GM12878 (cell line): ENCODE data around the gene PSMD11.

Experiments used
- ASH2L ChIP-seq: fragments of 300-600, 200-600 bp; sonication (generic); IDR thresholded peaks from 2 replicates; pipeline ENCODE4 v1.6.1; 2017; ENCODE audit warnings: low read depth, mild to moderate bottlenecking, borderline replicate concordance
- BMI1 ChIP-seq: fragments of 450-650 bp; IDR thresholded peaks from 2 replicates; pipeline ENCODE4 v1.6.1; 2016; ENCODE audit warnings: mild to moderate bottlenecking, moderate library complexity, borderline replicate concordance
- POLR2AphosphoS2 ChIP-seq: IDR thresholded peaks from 2 replicates; pipeline ENCODE4 v1.6.1; 2011; ENCODE audit warnings: low read depth, mild to moderate bottlenecking, low read length, improper control_type of control experiment, moderate library complexity
- POLR2AphosphoS5 ChIP-seq: IDR thresholded peaks from 2 replicates; pipeline ENCODE4 v1.6.1; 2011; ENCODE audit warnings: mild to moderate bottlenecking, low read length, inconsistent platforms
- RAD21 ChIP-seq: IDR thresholded peaks from 2 replicates; pipeline ENCODE4 v1.6.1; 2011; ENCODE audit warnings: mild to moderate bottlenecking, low read depth, low read length, moderate library complexity; ENCODE audit not compliant: insufficient read depth
- SMAD1 ChIP-seq: fragments of 450-650 bp; IDR thresholded peaks from 2 replicates; pipeline ENCODE4 v1.6.1; 2018; ENCODE audit warnings: mild to moderate bottlenecking, low read depth; ENCODE audit not compliant: partially characterized antibody
- SREBF2 ChIP-seq: IDR thresholded peaks from 2 replicates; pipeline ENCODE4 v1.6.1; 2012; ENCODE audit warnings: mild to moderate bottlenecking, low read length
- TCF7 ChIP-seq: IDR thresholded peaks from 2 replicates; pipeline ENCODE4 v1.6.1; 2014; ENCODE audit warnings: antibody characterized with exemption, borderline replicate concordance
- ZNF274 ChIP-seq: IDR thresholded peaks from one replicate; pipeline ENCODE4 v1.8.0; 2011; ENCODE audit not compliant: insufficient read length, insufficient read depth
- TF ChIP-seq, protein P1 (sequence below): fragments of 150-350 bp; IDR thresholded peaks from 2 replicates; pipeline ENCODE4 v1.6.1; 2016; ENCODE audit warnings: low read depth, low read length
- TF ChIP-seq, protein P2 (sequence below): IDR thresholded peaks from 2 replicates; pipeline ENCODE4 v1.6.1; 2011; ENCODE audit warnings: low read depth, low read length, improper control_type of control experiment, borderline replicate concordance
- TF ChIP-seq, protein P3 (sequence below): fragments of 450-650 bp; IDR thresholded peaks from 2 replicates; pipeline ENCODE4 v1.6.1; 2014; ENCODE audit warnings: mild to moderate bottlenecking
- TF ChIP-seq, protein P4 (sequence below): IDR thresholded peaks from 2 replicates; pipeline ENCODE4 v1.6.1; 2012; ENCODE audit warnings: low read depth, low read length, improper control_type of control experiment

DNA sequence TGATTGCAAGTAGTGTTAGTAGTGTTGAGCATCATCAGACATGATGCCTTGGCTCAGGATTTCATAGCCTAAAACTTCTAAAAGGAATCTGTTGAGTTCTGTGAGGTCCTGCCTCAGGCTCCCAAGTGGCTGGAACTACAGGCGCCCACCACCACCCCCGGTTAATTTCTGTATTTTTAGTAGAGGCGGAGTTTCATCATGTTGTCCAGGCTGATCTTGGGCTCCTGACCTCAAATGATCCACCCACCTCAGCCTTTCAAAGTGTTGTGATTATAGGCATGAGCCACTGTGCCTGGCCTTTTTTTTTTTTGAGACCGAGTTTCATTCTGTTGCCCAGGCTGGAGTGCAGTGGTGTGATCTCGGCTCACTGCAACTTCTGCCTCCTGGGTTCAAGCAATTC is 5.7 kb downstream of the PSMD11 start:
- TF ChIP-seq, protein P1, sequence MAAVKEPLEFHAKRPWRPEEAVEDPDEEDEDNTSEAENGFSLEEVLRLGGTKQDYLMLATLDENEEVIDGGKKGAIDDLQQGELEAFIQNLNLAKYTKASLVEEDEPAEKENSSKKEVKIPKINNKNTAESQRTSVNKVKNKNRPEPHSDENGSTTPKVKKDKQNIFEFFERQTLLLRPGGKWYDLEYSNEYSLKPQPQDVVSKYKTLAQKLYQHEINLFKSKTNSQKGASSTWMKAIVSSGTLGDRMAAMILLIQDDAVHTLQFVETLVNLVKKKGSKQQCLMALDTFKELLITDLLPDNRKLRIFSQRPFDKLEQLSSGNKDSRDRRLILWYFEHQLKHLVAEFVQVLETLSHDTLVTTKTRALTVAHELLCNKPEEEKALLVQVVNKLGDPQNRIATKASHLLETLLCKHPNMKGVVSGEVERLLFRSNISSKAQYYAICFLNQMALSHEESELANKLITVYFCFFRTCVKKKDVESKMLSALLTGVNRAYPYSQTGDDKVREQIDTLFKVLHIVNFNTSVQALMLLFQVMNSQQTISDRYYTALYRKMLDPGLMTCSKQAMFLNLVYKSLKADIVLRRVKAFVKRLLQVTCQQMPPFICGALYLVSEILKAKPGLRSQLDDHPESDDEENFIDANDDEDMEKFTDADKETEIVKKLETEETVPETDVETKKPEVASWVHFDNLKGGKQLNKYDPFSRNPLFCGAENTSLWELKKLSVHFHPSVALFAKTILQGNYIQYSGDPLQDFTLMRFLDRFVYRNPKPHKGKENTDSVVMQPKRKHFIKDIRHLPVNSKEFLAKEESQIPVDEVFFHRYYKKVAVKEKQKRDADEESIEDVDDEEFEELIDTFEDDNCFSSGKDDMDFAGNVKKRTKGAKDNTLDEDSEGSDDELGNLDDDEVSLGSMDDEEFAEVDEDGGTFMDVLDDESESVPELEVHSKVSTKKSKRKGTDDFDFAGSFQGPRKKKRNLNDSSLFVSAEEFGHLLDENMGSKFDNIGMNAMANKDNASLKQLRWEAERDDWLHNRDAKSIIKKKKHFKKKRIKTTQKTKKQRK, result no peak
- TF ChIP-seq, protein P2, sequence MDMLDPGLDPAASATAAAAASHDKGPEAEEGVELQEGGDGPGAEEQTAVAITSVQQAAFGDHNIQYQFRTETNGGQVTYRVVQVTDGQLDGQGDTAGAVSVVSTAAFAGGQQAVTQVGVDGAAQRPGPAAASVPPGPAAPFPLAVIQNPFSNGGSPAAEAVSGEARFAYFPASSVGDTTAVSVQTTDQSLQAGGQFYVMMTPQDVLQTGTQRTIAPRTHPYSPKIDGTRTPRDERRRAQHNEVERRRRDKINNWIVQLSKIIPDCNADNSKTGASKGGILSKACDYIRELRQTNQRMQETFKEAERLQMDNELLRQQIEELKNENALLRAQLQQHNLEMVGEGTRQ, result no peak
- TF ChIP-seq RAD21 (no peak), POLR2AphosphoS5 (no peak), SREBF2 (no peak), BMI1 (no peak), TCF7 (no peak), ASH2L (no peak), POLR2AphosphoS2 (no peak), SMAD1 (no peak), ZNF274 (no peak)
- TF ChIP-seq, protein P3, sequence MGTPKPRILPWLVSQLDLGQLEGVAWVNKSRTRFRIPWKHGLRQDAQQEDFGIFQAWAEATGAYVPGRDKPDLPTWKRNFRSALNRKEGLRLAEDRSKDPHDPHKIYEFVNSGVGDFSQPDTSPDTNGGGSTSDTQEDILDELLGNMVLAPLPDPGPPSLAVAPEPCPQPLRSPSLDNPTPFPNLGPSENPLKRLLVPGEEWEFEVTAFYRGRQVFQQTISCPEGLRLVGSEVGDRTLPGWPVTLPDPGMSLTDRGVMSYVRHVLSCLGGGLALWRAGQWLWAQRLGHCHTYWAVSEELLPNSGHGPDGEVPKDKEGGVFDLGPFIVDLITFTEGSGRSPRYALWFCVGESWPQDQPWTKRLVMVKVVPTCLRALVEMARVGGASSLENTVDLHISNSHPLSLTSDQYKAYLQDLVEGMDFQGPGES, result no peak
- TF ChIP-seq, protein P4, sequence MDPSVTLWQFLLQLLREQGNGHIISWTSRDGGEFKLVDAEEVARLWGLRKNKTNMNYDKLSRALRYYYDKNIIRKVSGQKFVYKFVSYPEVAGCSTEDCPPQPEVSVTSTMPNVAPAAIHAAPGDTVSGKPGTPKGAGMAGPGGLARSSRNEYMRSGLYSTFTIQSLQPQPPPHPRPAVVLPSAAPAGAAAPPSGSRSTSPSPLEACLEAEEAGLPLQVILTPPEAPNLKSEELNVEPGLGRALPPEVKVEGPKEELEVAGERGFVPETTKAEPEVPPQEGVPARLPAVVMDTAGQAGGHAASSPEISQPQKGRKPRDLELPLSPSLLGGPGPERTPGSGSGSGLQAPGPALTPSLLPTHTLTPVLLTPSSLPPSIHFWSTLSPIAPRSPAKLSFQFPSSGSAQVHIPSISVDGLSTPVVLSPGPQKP, result no peak
